HL-60 (cell line): ENCODE results near the gene PDCD2L.
"Not testable (repeated sequence)": the region's sequence is repeated elsewhere in the genome, so short reads cannot be mapped to it uniquely, and the experiment has no call there.

ENCODE experiments used
- DNase-seq, 2 experiments: peaks; one replicate each; pipeline ENCODE4 v3.0.0-alpha.2; 2010 to 2020; ENCODE audit warnings: low read depth in 1 of 2, low spot score in 1 of 2
- H3K27ac ChIP-seq: fragments of 250-450 bp; sonication (Bioruptor Pico); replicated peaks from 2 replicates; pipeline ENCODE4 v1.5.1; 2020; ENCODE audit warnings: mild to moderate bottlenecking, moderate library complexity
- H3K27me3 ChIP-seq: fragments of 250-450 bp; sonication (Bioruptor Pico); 2 replicates; pipeline ENCODE4 v1.5.1; 2021; ENCODE audit warnings: mild to moderate bottlenecking, moderate library complexity; ENCODE audit not compliant: insufficient read depth, poor library complexity, severe bottlenecking
- H3K4me3 ChIP-seq: replicated peaks from 2 replicates; pipeline ENCODE4 v1.5.1; 2011; ENCODE audit warnings: mild to moderate bottlenecking, control low read depth, low read length; ENCODE audit not compliant: insufficient read depth
- GABPA ChIP-seq: IDR thresholded peaks from 2 replicates; pipeline ENCODE4 v1.6.1; 2012; ENCODE audit warnings: low read depth
- POLR2AphosphoS5 ChIP-seq: IDR thresholded peaks from 2 replicates; pipeline ENCODE4 v1.6.1; 2012; ENCODE audit warnings: low read depth
- SPI1 ChIP-seq: IDR thresholded peaks from 2 replicates; pipeline ENCODE4 v1.6.1; 2012; ENCODE audit warnings: low read depth, mild to moderate bottlenecking, borderline replicate concordance
- TF ChIP-seq, protein P1 (sequence below): IDR thresholded peaks from one replicate; pipeline ENCODE4 v1.5.1; 2011; ENCODE audit warnings: low read length, control low read depth, inconsistent platforms; ENCODE audit not compliant: insufficient read depth
- TF ChIP-seq, protein P2 (sequence below): IDR thresholded peaks from 2 replicates; pipeline ENCODE4 v1.6.1; 2012; ENCODE audit warnings: low read depth; ENCODE audit not compliant: insufficient replicate concordance

PDCD2L gene

DNA sequence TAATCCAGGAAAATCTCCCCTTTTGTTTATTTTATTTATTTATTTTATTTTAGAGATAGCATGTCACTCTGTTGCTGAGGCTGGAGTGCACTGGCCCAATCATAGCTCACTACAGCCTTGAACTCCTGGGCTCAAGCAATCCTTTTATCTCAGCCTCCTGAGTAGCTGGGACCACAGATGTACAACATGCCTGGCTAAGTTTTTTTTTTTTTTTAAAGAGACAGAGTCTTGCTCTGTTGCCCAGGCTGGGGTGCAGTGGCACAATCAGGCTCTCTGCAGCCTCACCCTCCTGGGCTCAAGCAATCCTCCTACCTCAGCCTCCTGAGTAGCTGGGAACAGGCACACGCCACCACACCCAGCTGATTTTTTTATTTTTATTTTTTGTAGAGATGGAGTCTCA, 6.3 kb upstream of the PDCD2L start:
- TF ChIP-seq POLR2AphosphoS5 (no peak), SPI1 (no peak), GABPA (no peak)
- TF ChIP-seq, protein P1, sequence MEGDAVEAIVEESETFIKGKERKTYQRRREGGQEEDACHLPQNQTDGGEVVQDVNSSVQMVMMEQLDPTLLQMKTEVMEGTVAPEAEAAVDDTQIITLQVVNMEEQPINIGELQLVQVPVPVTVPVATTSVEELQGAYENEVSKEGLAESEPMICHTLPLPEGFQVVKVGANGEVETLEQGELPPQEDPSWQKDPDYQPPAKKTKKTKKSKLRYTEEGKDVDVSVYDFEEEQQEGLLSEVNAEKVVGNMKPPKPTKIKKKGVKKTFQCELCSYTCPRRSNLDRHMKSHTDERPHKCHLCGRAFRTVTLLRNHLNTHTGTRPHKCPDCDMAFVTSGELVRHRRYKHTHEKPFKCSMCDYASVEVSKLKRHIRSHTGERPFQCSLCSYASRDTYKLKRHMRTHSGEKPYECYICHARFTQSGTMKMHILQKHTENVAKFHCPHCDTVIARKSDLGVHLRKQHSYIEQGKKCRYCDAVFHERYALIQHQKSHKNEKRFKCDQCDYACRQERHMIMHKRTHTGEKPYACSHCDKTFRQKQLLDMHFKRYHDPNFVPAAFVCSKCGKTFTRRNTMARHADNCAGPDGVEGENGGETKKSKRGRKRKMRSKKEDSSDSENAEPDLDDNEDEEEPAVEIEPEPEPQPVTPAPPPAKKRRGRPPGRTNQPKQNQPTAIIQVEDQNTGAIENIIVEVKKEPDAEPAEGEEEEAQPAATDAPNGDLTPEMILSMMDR = no peak
- TF ChIP-seq, protein P2, sequence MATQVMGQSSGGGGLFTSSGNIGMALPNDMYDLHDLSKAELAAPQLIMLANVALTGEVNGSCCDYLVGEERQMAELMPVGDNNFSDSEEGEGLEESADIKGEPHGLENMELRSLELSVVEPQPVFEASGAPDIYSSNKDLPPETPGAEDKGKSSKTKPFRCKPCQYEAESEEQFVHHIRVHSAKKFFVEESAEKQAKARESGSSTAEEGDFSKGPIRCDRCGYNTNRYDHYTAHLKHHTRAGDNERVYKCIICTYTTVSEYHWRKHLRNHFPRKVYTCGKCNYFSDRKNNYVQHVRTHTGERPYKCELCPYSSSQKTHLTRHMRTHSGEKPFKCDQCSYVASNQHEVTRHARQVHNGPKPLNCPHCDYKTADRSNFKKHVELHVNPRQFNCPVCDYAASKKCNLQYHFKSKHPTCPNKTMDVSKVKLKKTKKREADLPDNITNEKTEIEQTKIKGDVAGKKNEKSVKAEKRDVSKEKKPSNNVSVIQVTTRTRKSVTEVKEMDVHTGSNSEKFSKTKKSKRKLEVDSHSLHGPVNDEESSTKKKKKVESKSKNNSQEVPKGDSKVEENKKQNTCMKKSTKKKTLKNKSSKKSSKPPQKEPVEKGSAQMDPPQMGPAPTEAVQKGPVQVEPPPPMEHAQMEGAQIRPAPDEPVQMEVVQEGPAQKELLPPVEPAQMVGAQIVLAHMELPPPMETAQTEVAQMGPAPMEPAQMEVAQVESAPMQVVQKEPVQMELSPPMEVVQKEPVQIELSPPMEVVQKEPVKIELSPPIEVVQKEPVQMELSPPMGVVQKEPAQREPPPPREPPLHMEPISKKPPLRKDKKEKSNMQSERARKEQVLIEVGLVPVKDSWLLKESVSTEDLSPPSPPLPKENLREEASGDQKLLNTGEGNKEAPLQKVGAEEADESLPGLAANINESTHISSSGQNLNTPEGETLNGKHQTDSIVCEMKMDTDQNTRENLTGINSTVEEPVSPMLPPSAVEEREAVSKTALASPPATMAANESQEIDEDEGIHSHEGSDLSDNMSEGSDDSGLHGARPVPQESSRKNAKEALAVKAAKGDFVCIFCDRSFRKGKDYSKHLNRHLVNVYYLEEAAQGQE = no peak
- no peak for DNase-seq
- Histone ChIP-seq H3K4me3 (no peak overlapping the region), H3K27ac (no peak overlapping the region), H3K27me3 (no peaks in the 10 kb centered on the region)

DNA sequence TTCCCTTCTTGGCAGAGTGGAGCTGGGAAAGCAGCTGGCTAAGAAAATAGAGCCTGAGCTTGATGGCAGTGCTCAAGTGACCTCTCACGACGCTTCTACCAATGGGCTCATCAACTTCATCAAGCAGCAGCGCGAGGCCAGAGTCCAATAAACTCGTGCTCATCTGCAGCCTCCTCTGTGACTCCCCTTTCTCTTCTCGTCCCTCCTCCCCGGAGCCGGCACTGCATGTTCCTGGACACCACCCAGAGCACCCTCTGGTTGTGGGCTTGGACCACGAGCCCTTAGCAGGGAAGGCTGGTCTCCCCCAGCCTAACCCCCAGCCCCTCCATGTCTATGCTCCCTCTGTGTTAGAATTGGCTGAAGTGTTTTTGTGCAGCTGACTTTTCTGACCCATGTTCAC, 4.3 kb upstream of the PDCD2L start:
- H3K4me3 ChIP-seq = no peak overlapping the region
- no peak overlapping the region for H3K27ac ChIP-seq
- no peaks in the 10 kb centered on the region for H3K27me3 ChIP-seq
- DNase-seq = no peak
- TF ChIP-seq, protein P1 = no peak
- no peak for TF ChIP-seq SPI1
- no peak for TF ChIP-seq POLR2AphosphoS5
- no peak for TF ChIP-seq GABPA
- TF ChIP-seq, protein P2 = no peak

DNA sequence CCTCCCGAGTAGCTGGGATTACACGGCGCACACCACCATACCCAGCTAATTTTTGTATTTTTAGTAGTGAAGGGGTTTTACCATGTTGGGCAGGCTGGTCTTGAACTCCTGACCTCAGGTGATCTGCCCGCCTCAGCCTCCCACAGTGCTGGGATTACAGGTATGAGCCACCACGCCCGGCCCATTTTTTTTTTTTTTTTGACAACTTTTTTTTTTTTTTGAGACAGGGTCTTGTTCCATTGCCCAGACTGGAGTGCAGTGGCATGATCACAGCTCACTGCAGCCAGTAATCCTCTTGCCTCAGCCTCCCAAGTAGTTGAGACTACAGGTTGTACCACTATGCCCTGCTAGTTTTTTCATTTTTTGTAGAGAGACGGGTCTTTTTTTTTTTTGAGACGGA, 3.4 kb upstream of the PDCD2L start:
- not testable (repeated sequence) for H3K27me3 ChIP-seq, DNase-seq, H3K4me3 ChIP-seq, H3K27ac ChIP-seq

DNA sequence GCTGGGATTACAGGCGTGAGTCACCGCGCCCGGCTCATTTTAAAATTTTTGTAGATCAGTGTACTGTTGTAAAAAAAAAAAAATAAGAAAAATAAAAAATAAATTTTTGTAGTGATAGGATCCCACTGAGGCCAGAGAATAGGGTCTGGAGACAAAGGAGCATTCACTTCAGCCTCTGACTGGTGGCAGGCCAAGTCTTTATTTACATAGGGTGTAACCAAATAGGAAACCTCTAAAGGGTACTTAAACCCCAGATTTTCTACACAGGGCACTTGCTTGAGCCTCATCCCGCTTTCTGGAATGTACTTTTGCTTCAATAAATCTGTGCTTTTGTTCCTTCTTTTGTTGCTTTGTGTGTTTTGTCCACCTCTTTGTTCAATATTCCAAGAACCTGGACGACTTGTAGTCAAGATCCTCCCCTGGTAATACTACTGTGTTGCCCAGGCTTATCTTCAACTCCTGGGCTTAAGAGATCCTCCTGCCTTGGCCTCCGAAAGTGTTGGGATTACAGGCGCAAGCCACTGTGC, 2.1 kb upstream of the PDCD2L start:
- H3K4me3 ChIP-seq = no peak overlapping the region
- TF ChIP-seq, protein P1 = no peak
- TF ChIP-seq, protein P2 = no peak
- TF ChIP-seq GABPA = no peak
- no peak overlapping the region for H3K27ac ChIP-seq
- no peak for DNase-seq
- H3K27me3 ChIP-seq = no peaks in the 10 kb centered on the region
